COR-L47 (cell line): ENCODE results near the gene TMEM229B.
A peak's percentile ranks its signal among the peaks of the same experiment; 100 is the strongest.
"Not testable (repeated sequence)": the region's sequence is repeated elsewhere in the genome, so short reads cannot be mapped to it uniquely, and the experiment has no call there.

Experiments used
- DNase-seq: peaks from one replicate; lab custom pipeline; 2025; lab: John Stamatoyannopoulos, UW

TMEM229B gene

GRCh38 chr14:67453575-67454300 is 34.8 kb downstream of the TMEM229B start:
- no peak for DNase-seq

DNA sequence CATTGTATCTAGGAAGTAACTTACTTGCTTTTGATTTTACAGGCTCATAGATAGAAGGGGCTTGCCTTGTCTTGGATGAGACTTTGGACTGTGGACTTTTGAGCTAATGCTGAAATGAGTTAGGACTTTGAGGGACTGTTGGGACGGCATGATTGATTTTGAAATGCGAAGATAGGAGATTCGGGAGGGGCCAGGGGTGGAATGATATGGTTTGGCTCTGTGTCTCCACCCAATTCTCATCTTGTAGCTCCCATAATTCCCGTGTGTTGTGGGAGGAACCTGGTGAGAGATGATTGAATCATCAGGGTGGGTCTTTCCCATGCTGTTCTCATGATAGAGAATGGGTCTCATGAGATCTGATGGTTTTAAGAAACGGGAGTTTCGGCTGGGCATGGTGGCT is 36.9 kb downstream of the TMEM229B start:
- not testable (repeated sequence) for DNase-seq

DNA sequence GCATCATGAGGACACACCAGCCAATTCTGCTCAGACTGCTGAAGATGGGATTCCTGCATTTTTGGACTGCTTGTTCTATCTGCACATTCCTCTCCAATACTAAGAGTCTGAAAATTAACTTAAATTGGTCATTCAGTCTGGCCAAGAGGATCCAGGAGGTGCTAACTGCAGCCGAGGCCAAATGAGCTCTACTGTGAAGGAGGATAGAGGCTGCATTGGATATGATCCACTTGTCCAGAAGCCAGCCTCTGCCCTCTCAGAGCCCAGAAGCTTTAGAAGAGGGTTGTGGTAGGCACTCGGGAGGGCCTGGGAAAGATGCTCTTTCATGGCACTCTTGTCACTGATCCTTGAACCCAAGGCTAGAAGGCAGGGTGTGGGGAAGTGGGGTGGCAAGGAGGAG is 39.4 kb downstream of the TMEM229B start:
- DNase-seq: no peak

- no peak for DNase-seq
Observed at GRCh38 chr14:67447033-67447381, 41.5 kb downstream of the TMEM229B start.

- peak; percentile 24 for DNase-seq
Observed at GRCh38 chr14:67446371-67447032, 42.0 kb downstream of the TMEM229B start.

- no peak for DNase-seq
Observed at GRCh38 chr14:67444395-67444794, 44.1 kb downstream of the TMEM229B start.

GRCh38 chr14:67442139-67442906 is 46.2 kb downstream of the TMEM229B start:
- DNase-seq: no peak

DNA sequence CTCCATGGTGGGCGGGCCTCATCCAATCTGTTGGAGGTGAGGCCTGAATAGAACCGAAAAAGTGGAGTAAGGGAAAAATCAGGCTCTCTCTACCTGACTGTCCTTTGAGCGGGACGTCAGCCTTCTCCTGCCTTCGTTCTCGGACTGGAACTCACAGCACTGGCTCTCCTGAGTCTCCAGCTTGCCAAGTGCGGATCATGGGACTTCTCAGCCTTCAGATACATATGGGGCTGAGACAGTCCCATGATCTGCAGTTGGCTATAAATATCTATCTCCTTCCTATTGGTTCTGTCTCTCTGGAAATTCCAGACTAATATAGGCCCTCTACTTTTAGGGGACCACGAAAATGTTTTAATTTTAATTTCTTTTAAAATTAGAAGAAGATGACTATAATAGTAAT is 46.8 kb downstream of the TMEM229B start:
- no peak for DNase-seq

DNA sequence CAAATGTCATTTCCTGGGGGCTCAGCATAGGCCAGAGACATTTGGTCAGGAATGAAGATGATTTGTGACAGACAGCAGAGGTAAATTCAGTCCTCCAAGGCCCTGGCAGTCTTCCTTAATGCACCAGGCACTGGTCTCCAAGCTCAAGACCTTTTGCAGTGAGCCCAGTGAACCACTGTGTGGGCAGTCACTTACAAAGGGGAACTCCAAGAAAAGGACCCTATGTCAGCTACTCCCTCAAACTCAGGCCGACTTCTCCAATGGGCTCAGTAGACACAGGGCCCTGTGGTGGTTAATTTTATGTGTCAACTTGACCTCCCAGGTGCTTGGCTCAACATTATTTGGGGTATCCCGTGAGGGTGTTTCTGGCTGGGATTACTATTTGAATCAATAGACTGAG is 47.3 kb downstream of the TMEM229B start:
- DNase-seq: no peak

GRCh38 chr14:67440513-67440912 is 48.0 kb downstream of the TMEM229B start:
- DNase-seq: no peak

- DNase-seq: no peak
Observed at GRCh38 chr14:67438969-67439368, 49.6 kb downstream of the TMEM229B start.

- no peak for DNase-seq
Observed at GRCh38 chr14:67436006-67436866, 52.3 kb downstream of the TMEM229B start.

GRCh38 chr14:67435603-67436002 is 52.9 kb downstream of the TMEM229B start:
- DNase-seq: no peak

DNA sequence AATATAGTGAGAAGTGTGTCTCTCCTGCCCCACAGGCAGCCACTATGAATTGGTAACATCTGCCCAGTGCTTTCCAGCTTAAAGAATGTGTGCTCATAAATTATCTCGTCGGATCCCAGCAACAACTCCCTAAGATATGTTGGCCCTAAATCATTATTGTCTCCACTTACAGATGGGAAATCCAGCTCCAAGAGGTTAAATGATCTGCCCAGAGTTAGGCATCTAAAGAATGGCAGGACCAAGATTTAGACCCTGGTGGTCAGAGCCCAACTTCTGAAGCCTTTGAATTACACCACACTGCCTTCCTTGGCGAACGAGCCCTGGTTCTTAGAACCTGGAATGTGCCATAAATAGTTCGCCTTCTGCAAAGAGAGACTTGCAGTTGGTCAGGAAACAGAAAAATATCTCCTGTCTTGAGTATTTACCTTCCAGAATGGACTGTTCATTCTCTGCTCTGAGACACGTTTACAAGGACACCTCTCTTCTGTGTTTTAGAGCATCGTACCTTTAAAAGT is 56.4 kb downstream of the TMEM229B start:
- no peak for DNase-seq

DNA sequence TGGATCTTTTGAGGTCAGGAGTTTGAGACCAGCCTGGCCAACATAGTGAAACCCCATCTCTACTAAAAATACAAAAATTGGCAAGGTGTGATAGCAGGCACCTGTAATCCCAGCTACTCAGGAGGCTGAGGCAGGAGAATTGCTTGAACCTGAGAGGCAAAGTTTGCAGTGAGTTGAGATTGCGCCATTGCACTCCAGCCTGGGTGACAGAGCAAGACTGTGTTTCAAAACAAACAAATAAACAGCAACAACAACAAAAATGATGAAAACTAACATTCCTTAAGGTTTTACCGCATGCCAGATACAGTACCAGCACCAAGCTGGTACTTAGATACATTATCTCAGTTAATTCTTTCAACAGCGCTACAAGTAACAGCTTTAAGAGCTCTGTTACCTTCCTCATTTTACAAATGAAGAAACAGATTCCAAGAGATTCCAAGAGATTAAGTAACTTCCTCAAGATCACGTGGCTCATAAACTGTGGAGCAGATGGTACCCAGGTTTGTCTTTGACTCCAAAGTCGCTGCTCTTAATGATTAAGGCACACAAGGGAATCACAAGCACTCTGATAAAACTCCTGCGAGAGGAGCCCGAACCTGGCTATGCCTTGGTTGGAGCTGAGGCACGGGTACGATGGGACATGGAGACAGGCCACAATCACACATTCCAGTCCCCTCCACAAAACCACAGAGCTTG is 58.9 kb downstream of the TMEM229B start:
- no peak for DNase-seq

DNA sequence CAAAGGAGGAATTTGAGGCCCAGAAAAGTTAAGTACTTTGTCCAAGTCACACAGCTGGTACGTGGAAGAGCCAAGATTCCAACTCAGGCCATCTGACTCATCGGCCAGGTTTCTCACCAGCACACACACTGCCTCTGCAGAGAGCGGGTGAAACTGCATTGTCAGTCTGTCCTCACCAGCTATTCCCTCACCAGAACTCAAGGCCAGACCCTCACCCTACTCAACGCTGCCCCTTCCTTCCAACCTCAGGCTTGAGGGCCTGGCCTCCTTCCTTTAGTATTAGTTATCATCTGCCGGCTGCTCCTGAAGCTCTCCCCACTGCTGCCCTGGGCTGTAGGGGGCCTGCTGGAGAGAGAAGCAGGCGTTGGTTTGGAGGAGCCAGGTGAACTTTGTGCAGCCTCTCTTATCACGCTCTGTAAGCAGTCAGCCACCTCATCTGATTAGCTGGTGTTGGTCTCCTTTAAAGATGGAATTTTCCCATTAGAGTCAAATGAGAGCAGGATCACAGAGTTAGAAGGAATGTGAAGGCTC is 60.0 kb downstream of the TMEM229B start:
- DNase-seq: no peak

- peak; percentile 73 for DNase-seq
Observed at GRCh38 chr14:67426983-67427606, 61.4 kb downstream of the TMEM229B start.

GRCh38 chr14:67426161-67426560 is 62.4 kb downstream of the TMEM229B start:
- no peak for DNase-seq

DNA sequence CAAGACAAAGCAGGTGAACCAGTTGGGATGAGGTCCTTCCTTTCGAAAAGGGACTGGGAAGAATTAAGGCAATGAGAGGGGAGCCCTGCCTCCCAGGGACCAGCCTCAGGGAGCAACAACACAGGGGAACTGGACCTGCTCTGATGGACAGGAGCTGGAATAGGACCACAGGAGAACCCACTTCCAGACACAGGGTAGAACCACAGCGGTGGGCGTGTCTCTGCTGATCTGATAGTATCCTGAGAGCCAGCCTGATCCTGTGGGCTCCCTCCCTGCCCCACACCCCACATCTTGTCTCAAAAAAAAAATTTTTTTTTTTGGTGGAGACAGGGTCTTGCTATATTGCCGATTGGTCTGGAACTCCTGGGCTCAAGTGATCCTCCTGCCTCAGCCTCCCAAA is 62.9 kb downstream of the TMEM229B start:
- DNase-seq: no peak

DNA sequence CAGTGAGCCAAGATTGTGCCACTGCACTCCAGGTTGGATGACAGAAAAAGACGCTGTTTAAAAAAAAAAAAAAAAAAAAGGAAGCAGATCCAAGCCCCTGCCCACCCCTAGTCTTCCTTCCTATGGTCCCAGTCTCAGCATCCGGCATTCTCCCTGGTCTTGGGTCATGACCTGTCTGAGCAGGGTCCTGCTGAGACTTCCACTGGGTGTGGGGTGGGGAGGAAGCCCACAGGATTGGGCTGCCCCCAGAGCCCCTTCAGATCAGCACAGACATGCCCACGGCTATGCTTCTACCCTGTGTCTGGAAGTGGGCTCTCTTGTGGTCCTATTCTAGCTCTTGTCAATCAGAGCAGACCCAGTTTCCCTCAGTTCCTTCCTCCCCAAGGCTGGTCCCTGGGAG is 64.0 kb downstream of the TMEM229B start:
- no peak for DNase-seq

GRCh38 chr14:67423424-67423823 is 65.1 kb downstream of the TMEM229B start:
- DNase-seq: no peak
